Activated CD4-positive, alpha-beta T cell treated with anti-CD3 and anti-CD28 coated beads, Interleukin-2, amount 50 U/mL, for 16 hours (primary cell): ENCODE results near the gene TSPAN9.

Experiments
- DNase-seq: peaks from one replicate; pipeline ENCODE4 v3.0.0-alpha.2; 2020

TSPAN9 gene

GRCh38 chr12:3103806-3104205, 26.6 kb downstream of the TSPAN9 start:
- no peak for DNase-seq

- DNase-seq = no peak
Observed at GRCh38 chr12:3105690-3106479, 28.7 kb downstream of the TSPAN9 start.

GRCh38 chr12:3106579-3106978, 29.4 kb downstream of the TSPAN9 start:
- no peak for DNase-seq

- DNase-seq = no peak
Observed at GRCh38 chr12:3107071-3107583, 29.9 kb downstream of the TSPAN9 start.

- DNase-seq = no peak
Observed at GRCh38 chr12:3107954-3108353, 30.8 kb downstream of the TSPAN9 start.

- no peak for DNase-seq
Observed at GRCh38 chr12:3110578-3110977, 33.4 kb downstream of the TSPAN9 start.

GRCh38 chr12:3113671-3114325, 36.6 kb downstream of the TSPAN9 start:
- DNase-seq = no peak

GRCh38 chr12:3114671-3115070, 37.5 kb downstream of the TSPAN9 start:
- no peak for DNase-seq

- DNase-seq = no peak
Observed at GRCh38 chr12:3115078-3115477, 37.9 kb downstream of the TSPAN9 start.

GRCh38 chr12:3116106-3116844, 39.1 kb downstream of the TSPAN9 start:
- no peak for DNase-seq

- DNase-seq = no peak
Observed at GRCh38 chr12:3117144-3117581, 40.0 kb downstream of the TSPAN9 start.

- DNase-seq = no peak
Observed at GRCh38 chr12:3117591-3118015, 40.4 kb downstream of the TSPAN9 start.

GRCh38 chr12:3119192-3119755, 42.1 kb downstream of the TSPAN9 start:
- no peak for DNase-seq

GRCh38 chr12:3119756-3120601, 42.8 kb downstream of the TSPAN9 start:
- no peak for DNase-seq

- no peak for DNase-seq
Observed at GRCh38 chr12:3120701-3121100, 43.5 kb downstream of the TSPAN9 start.

- DNase-seq = no peak
Observed at GRCh38 chr12:3122841-3123678, 45.9 kb downstream of the TSPAN9 start.

- no peak for DNase-seq
Observed at GRCh38 chr12:3123729-3124128, 46.5 kb downstream of the TSPAN9 start.

- no peak for DNase-seq
Observed at GRCh38 chr12:3124917-3125316, 47.7 kb downstream of the TSPAN9 start.

- DNase-seq = no peak
Observed at GRCh38 chr12:3125674-3126073, 48.5 kb downstream of the TSPAN9 start.

- DNase-seq = no peak
Observed at GRCh38 chr12:3127832-3128231, 50.7 kb downstream of the TSPAN9 start.
